SU-DHL-6 (cell line): Measurements from ENCODE around the gene CDC42SE1.

Source experiments
- CTCF ChIP-seq: fragments of 200-600 bp; sonication (generic); IDR thresholded peaks from one replicate; pipeline ENCODE4 v1.5.1; 2017; ENCODE audit warnings: antibody characterized with exemption, mild to moderate bottlenecking, low read length, moderate library complexity; ENCODE audit not compliant: insufficient read depth, poor library complexity, severe bottlenecking
- EZH2phosphoT487 ChIP-seq: fragments of 200-600 bp; sonication (generic), shearing (Covaris generic); conservative IDR thresholded peaks from 2 replicates; pipeline ENCODE4 v1.6.1; 2018; ENCODE audit warnings: mild to moderate bottlenecking, antibody characterized with exemption, low read length, moderate library complexity, mixed read lengths

GRCh38 chr1:151061704-151062103 lies 2.3 kb upstream of the CDC42SE1 start:
- TF ChIP-seq CTCF (no peak), EZH2phosphoT487 (no peak)
